Natural killer cell (primary cell): Measurements from ENCODE around the gene ILKAP. TPM values are rescaled to one million over a fixed set of nuclear protein-coding genes. Genes with fewer than 3 reads are reported as not detected.

ENCODE experiments used
- ATAC-seq, 3 donors: fragments of 150-1000 bp in 2 of 3; fragments of 200-7000 bp in 1 of 3; cut with Tn5 transposase; 1 replicate in 1 of 3; 2 replicates in 2 of 3; pipeline ENCODE4 v1.10.0; 2021; ENCODE audit warnings: mild to moderate bottlenecking in 2 of 3, moderate library complexity in 2 of 3
- DNase-seq, 2 donors: peaks; one replicate each; pipeline versions ENCODE4 v3.0.0 to v3.0.0-alpha.2; 2013 to 2021; ENCODE audit warnings: mixed read lengths in 1 of 2
- H3K27ac ChIP-seq: one replicate; pipeline ENCODE4 v1.5.1; 2013; ENCODE audit warnings: mild to moderate bottlenecking, low read length
- H3K27me3 ChIP-seq: one replicate; pipeline ENCODE4 v1.6.1; 2013; ENCODE audit warnings: low read length; ENCODE audit not compliant: control insufficient read depth, insufficient read depth
- H3K36me3 ChIP-seq: one replicate; pipeline ENCODE4 v1.6.1; 2013; ENCODE audit warnings: low read length; ENCODE audit not compliant: control insufficient read depth, insufficient read depth
- H3K4me1 ChIP-seq: one replicate; pipeline ENCODE4 v1.6.1; 2013; ENCODE audit warnings: low read length; ENCODE audit not compliant: control insufficient read depth, insufficient read depth
- H3K4me3 ChIP-seq: one replicate; pipeline ENCODE4 v1.5.1; 2013; ENCODE audit warnings: low read length
- H3K9me3 ChIP-seq: one replicate; pipeline ENCODE4 v1.6.1; 2013; ENCODE audit warnings: low read length; ENCODE audit not compliant: control insufficient read depth, insufficient read depth
- H3K27ac Mint-ChIP-seq, 2 donors: one replicate each; pipeline ENCODE4 v1.8.0; 2022; ENCODE audit warnings: mild to moderate bottlenecking in 2 of 2, mixed read lengths in 2 of 2, moderate library complexity in 1 of 2
- H3K27me3 Mint-ChIP-seq, 2 donors: one replicate each; pipeline ENCODE4 v1.8.0; 2022; ENCODE audit warnings: low read depth in 2 of 2, mixed read lengths in 2 of 2
- H3K36me3 Mint-ChIP-seq: one replicate; pipeline ENCODE4 v1.8.0; 2022; ENCODE audit warnings: mixed read lengths
- H3K4me1 Mint-ChIP-seq, 2 donors: one replicate each; pipeline ENCODE4 v1.8.0; 2022; ENCODE audit warnings: mixed read lengths in 2 of 2
- H3K4me3 Mint-ChIP-seq: one replicate; pipeline ENCODE4 v1.8.0; 2022; ENCODE audit warnings: mild to moderate bottlenecking, moderate library complexity, mixed read lengths
- H3K9me3 Mint-ChIP-seq, 2 donors: one replicate each; pipeline ENCODE4 v1.8.0; 2022; ENCODE audit warnings: mixed read lengths in 2 of 2
- CTCF ChIP-seq: fragments of 200-600 bp; IDR thresholded peaks from one replicate; pipeline ENCODE4 v1.8.0; 2022; ENCODE audit warnings: antibody characterized with exemption
- WGBS: methylation state at CpG from one replicate; pipeline ENCODE4 v1.1.7; 2013; ENCODE audit warnings: missing lambda C conversion rate; ENCODE audit not compliant: insufficient coverage; 5-methylcytosine and 5-hydroxymethylcytosine counted together
- intact Hi-C: fragments of 100-400 bp; cut with micrococcal nuclease; formaldehyde crosslinking; loops from one replicate; pipeline ENCODE4 v1.14.2; 2022
- total RNA-seq, 4 donors: library from RNA; stranded (reverse); fragments of 120-200 nt in 1 of 4; gene quantifications; one replicate each; pipeline versions ENCODE4 v1.2.3 to v1.2.4, GENCODE V29; 2013 to 2022

Gene ILKAP
- total RNA-seq, 3 donors from 2014 or later (not counting 1 experiment from before 2014, with no cell fraction given), result 146 to 200 (median 183) TPM

GRCh38 chr2:238226698-238227586 is 23.4 kb upstream of the ILKAP start:
- H3K9me3 Mint-ChIP-seq, result no peaks in the 10 kb centered on the region
- H3K9me3 ChIP-seq, result no peaks in the 10 kb centered on the region
- ATAC-seq (no peak), DNase-seq (no peak)
- H3K4me1 Mint-ChIP-seq, result peaks cover 28 to 34% of the 10 kb centered on the region in 2 donors
- intact Hi-C loops, result no loop called here
- 93% methylated on average over 8 of the region's 8 CpGs for WGBS
- no peak overlapping the region for H3K27ac Mint-ChIP-seq
- no peak overlapping the region for H3K4me3 Mint-ChIP-seq
- H3K36me3 Mint-ChIP-seq, result no peaks in the 10 kb centered on the region
- TF ChIP-seq CTCF, result no peak
- no peaks in the 10 kb centered on the region for H3K36me3 ChIP-seq
- no peaks in the 10 kb centered on the region for H3K27me3 ChIP-seq
- peaks cover 0 to 3% of the 10 kb centered on the region in 2 donors for H3K27me3 Mint-ChIP-seq
- no peak overlapping the region for H3K27ac ChIP-seq
- H3K4me3 ChIP-seq, result no peak overlapping the region
- peaks cover 13% of the 10 kb centered on the region for H3K4me1 ChIP-seq

- Histone ChIP-seq H3K27me3 (no peaks in the 10 kb centered on the region), H3K27ac (no peak overlapping the region), H3K4me1 (peaks cover 5% of the 10 kb centered on the region), H3K36me3 (no peaks in the 10 kb centered on the region), H3K4me3 (no peak overlapping the region), H3K9me3 (no peaks in the 10 kb centered on the region)
- no peaks in the 10 kb centered on the region for H3K9me3 Mint-ChIP-seq
- intact Hi-C loops, result no loop called here
- ATAC-seq (no peak), DNase-seq (no peak)
- no peaks in the 10 kb centered on the region for H3K36me3 Mint-ChIP-seq
- peaks cover 20 to 25% of the 10 kb centered on the region in 2 donors for H3K4me1 Mint-ChIP-seq
- H3K4me3 Mint-ChIP-seq, result no peak overlapping the region
- no peak overlapping the region for H3K27ac Mint-ChIP-seq
- no peak for TF ChIP-seq CTCF
- WGBS, result 90% methylated on average over 38 of the region's 38 CpGs
- peaks cover 0 to 3% of the 10 kb centered on the region in 2 donors for H3K27me3 Mint-ChIP-seq
These were observed 22.6 kb upstream of the ILKAP start for GRCh38 chr2:238225911-238226697.

- Histone ChIP-seq H3K36me3 (no peaks in the 10 kb centered on the region), H3K27ac (no peak overlapping the region), H3K4me1 (no peaks in the 10 kb centered on the region), H3K9me3 (no peaks in the 10 kb centered on the region), H3K4me3 (no peak overlapping the region), H3K27me3 (no peaks in the 10 kb centered on the region)
- no peak overlapping the region for H3K4me3 Mint-ChIP-seq
- no peak overlapping the region for H3K27ac Mint-ChIP-seq
- no peak for TF ChIP-seq CTCF
- no peaks in the 10 kb centered on the region for H3K9me3 Mint-ChIP-seq
- no peak for DNase-seq
- peaks cover 11 to 16% of the 10 kb centered on the region in 2 donors for H3K4me1 Mint-ChIP-seq
- H3K36me3 Mint-ChIP-seq, result no peaks in the 10 kb centered on the region
- H3K27me3 Mint-ChIP-seq, result peaks cover 0 to 3% of the 10 kb centered on the region in 2 donors
- intact Hi-C loops, result no loop called here
- ATAC-seq, result no peak
- 90% methylated on average over 13 of the region's 13 CpGs for WGBS
These were observed 21.6 kb upstream of the ILKAP start for GRCh38 chr2:238225121-238225520.
